DMS79 treated with DMSO at 0.1 percent for 48 hours (cell line): Measurements from ENCODE around the gene FBXO44.

Experiments
- DNase-seq: peaks from one replicate; lab custom pipeline; 2025; lab: John Stamatoyannopoulos, UW

The FBXO44 gene

GRCh38 chr1:11640101-11640500, 14.6 kb upstream of the FBXO44 start:
- DNase-seq, result no peak

- DNase-seq, result no peak
Measured at GRCh38 chr1:11640944-11641343, 13.7 kb upstream of the FBXO44 start.

- no peak for DNase-seq
Measured at GRCh38 chr1:11641776-11642305, 12.8 kb upstream of the FBXO44 start.

- DNase-seq, result peak; percentile 68
Measured at GRCh38 chr1:11642418-11643017, 12.2 kb upstream of the FBXO44 start.

DNA sequence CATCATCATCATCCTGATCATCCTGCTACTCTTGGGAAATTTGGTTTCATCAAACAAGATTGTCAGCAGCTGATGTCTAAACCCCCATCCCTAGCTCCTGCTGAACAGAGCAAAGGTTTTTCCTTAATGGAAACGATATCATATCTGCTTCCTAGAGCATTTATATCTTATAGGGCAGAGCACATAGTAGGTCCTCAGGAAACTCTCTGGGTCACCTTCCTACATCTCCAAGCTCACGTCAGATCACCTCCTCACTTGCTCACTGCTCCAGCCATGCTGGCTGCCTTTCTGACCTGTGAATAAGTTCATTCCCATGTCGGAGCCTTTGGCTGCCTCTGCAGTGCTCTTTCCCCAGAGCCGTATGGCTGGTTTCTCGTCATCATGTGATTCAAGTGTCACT, 10.9 kb upstream of the FBXO44 start:
- no peak for DNase-seq

GRCh38 chr1:11645270-11645669, 9.4 kb upstream of the FBXO44 start:
- DNase-seq, result no peak

GRCh38 chr1:11645670-11646265, 8.9 kb upstream of the FBXO44 start:
- DNase-seq, result peak; percentile 74

DNA sequence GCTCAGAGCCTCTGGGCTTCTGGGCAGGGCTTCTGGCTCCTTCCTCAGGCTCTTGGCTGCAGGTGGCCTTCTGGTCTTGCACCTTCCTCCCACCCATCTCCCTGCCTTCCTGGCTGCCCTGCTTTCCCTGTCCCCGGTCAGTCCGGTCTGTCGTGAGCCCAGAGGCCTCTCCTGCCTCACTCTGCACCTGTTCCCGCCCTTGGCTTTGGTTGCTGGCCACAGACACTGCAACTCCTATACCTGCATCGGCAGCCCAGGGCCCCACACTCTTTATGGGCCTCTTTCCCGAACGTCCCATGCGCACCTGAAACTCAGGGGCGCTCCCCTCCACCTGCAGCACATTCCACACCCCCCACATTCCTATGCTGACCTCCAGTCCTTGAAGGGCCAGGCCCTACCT, 8.4 kb upstream of the FBXO44 start:
- DNase-seq, result no peak

DNA sequence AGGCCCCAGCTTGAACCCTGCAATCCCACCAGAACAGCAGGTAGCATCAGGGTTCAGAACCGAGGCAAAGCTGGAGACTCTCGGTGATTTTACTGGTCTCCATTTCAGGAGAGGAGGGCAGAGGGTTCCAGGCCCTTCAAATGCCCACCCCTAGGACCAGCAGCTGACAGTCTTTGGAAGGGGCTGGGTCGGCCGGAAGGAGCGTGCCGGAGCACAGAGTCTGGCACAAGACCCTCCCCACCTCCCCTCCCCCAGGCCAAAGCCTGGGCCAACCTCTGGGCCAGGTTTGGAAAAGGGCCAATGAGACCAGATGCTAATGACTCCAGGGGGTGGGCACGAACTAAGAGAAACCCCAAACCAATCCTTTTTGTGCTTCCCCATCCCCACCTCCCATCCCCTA, 7.3 kb upstream of the FBXO44 start:
- no peak for DNase-seq

DNA sequence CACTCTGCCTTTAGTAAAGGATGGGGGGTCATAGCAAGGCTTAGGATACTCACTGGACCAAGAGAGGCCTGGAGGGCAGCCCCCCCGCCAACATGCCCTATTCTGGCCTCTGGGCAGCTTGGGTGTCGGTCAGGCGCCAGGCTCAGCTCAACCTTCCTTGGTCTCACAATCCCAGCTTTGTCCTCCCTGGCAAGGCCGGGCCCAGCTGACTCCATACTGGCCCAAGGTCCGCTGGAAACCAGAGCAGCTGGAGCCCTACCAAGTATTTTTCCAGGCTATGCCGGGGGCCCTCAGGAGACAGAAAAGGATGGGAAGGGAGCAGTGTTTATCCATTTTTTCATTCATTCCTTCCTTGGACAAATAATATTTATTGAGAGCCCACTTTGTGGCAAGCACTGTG, 6.6 kb upstream of the FBXO44 start:
- no peak for DNase-seq

GRCh38 chr1:11648732-11649158, 5.9 kb upstream of the FBXO44 start:
- DNase-seq, result no peak

DNA sequence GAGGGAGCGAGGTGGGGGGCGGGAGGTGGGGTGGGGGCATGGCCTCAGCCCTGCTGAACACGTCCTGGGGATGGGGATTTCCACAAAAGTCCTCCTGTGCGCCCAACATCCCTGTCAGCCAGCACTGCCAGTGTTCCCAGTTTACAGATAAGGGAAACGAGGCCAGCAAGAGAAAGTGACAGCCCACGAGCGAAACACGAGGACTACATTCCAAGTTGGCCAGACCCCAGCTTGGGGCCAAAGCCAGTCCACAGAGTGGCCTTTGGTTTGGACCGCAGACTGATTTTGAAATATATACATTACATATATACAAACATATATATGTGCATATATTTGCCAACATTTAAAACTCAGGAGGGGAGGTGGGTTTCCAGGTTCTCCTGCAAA, 5.4 kb upstream of the FBXO44 start:
- no peak for DNase-seq

DNA sequence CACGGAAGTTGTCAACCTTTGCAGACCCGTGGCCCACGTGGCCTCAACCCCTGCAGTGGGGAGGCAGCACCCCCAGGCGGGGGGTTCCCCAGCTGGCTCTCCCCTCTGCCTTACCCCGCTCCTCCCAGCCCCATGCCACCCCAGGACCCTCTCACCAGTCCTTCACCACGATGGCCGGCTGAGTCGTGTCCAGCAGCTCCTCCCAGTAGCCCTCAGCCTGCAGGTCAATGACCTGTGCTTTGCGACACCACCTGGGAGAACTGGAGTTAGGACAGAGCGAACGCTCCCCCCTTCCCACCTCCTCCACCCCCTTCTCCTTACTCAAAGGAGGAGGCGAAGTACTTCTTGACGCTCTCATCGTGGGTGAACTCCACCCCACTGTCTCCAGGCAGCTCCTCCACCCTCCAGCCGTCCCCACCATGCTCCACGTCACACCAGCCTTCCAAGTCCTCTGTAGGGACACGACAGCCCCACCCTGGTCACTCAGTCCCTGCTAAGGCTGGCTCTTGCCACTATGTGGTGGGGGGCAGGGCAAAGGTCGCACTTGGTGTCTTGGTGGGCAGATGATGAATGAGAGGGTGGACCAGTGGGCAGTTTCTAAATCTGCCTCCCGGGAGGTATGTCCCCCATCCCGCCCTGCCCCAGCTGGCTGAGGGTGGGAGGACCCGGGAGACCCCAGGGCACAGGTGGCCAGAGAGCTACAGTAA, 4.9 kb upstream of the FBXO44 start:
- DNase-seq, result no peak

GRCh38 chr1:11650331-11650991, 4.2 kb upstream of the FBXO44 start:
- no peak for DNase-seq

- DNase-seq, result no peak
Measured at GRCh38 chr1:11651017-11651416, 3.7 kb upstream of the FBXO44 start.

DNA sequence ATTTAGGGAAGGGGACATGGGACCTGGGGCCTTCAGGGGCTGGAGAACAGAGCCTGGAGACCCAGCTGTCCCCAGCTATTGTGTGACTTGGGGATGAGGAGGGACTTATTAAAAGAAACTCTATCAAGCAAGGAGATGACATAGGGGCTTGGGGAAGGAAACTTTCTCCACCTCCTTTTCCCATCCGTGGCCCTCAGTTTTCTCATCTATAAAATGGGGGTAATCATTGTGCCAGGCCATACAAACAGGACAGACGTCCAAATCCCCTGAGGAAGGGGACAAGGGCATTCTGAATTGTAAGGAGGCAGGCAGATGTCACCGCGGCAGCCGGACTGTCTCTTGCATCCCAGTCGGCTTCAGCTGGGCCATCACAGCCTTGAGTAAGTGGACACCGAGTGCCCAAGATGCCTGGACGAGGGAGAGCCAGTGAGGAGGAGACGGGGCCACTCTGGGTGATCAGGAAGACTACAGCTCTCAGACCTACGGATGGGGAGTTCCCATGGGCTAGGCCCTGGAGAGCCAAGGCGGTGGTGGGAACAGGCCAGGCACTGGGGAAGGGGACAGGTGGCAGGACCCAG, 2.4 kb upstream of the FBXO44 start:
- DNase-seq, result no peak

DNA sequence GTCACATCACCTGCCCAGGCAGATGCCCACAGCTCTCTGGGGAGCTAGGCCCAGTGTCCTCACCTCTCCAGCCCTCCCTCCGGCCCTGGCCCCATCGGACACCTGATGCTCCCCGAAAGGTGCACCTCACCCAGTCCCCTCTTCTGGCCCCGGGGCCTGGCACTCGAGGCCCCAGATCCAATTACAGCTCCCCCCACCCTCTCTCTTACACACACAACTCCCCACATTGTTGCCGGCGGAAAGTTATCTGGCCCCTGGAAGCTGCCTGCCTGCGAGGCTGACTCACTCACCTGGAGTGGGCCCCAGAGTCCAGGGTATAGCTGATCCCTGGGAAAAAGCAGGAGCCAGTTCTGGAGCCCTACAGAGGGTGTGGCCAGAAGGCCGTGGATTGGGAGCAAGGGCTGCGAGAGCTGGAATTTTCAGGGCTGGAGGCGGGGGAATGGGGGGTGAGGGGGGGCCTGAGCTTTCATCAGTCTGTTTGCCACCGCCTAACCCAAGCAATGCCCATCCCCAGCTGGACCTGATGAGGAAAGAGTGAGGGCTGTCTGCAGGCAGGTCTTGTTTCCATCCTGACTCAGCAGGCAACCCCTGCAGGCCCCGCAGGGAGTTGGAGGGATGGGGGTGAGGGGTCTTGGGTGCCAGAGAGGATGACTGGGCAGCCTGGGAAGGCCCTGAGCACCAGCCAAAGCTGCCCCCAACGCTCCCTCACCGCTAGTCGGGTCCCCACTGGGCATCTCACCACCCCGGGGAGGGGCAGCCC, 1.4 kb upstream of the FBXO44 start:
- DNase-seq, result no peak

DNA sequence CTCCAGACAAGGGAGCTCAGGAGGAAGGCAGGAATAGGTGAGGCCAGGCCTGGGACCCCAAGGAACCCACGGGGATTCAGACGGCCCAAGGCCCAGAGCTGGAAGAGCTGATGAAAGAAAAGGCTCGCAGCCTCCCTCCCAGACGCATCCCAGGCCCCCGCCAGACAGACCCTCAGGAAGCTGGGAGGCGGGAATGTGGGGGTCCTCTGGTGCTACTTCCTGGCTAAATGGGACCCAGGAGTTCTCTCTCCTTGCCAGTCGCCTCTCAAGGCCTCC, 878 bp upstream of the FBXO44 start:
- DNase-seq, result no peak

GRCh38 chr1:11654939-11655808, 497 bp downstream of the FBXO44 start:
- DNase-seq, result no peak

GRCh38 chr1:11657654-11658053, 3.0 kb downstream of the FBXO44 start:
- no peak for DNase-seq

DNA sequence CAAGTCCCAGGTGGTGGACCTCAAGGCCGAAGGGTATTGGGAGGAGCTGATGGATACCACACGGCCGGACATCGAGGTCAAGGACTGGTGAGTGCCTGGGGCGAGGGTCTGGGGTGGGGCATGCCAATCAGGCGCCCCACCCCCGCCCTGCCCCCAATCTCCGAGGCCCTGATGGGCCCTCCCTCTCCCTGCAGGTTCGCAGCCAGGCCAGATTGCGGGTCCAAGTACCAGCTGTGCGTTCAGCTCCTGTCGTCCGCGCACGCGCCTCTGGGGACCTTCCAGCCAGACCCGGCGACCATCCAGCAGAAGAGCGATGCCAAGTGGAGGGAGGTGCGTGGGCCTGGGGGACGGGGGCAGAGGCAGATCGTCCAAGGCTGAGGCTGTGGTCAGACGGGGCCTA, 3.9 kb downstream of the FBXO44 start:
- DNase-seq, result no peak
